GM20431 (cell line): ENCODE data around the gene ZNF180.
"Not testable (repeated sequence)": the region's sequence is repeated elsewhere in the genome, so short reads cannot be mapped to it uniquely, and the experiment has no call there.

Source experiments
- in situ Hi-C: fragments of 300-500 bp; cut with MseI, MboI; formaldehyde crosslinking; loops from one replicate; pipeline ENCODE4 v1.15.0; 2020; ENCODE audit warnings: low sequenced_read_pairs; ENCODE audit not compliant: unreplicated experiment

ZNF180 gene

DNA sequence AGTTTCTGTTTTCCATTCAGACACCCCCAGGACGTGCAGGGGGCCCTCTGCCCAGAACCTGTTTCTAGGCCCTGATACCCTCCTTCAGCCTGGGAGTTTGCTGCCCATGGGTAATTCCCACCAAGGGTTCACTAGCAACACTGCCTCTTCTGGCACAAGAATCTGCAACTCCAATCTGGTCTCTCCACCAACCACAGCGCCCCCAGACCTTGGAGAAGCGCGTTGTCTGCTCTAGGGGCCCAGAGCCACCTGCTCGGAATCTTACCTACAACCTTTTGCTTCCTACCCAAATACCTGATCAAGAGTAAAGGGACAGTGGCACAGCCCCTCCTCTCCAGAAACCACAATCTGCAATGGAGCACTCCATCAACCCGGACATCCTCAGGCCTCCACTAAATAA, 763 bp downstream of the ZNF180 start:
- in situ Hi-C loops: no loop called here

- in situ Hi-C loops: no loop called here
These were observed 1.3 kb downstream of the ZNF180 start for GRCh38 chr19:44498988-44499387.

- in situ Hi-C loops: no loop called here
These were observed 3.6 kb downstream of the ZNF180 start for GRCh38 chr19:44496711-44497110.

- in situ Hi-C loops: no loop called here
These were observed 23.5 kb downstream of the ZNF180 start for GRCh38 chr19:44476559-44477408.

GRCh38 chr19:44468730-44469129, 31.6 kb downstream of the ZNF180 start:
- in situ Hi-C loops: not testable (repeated sequence)

DNA sequence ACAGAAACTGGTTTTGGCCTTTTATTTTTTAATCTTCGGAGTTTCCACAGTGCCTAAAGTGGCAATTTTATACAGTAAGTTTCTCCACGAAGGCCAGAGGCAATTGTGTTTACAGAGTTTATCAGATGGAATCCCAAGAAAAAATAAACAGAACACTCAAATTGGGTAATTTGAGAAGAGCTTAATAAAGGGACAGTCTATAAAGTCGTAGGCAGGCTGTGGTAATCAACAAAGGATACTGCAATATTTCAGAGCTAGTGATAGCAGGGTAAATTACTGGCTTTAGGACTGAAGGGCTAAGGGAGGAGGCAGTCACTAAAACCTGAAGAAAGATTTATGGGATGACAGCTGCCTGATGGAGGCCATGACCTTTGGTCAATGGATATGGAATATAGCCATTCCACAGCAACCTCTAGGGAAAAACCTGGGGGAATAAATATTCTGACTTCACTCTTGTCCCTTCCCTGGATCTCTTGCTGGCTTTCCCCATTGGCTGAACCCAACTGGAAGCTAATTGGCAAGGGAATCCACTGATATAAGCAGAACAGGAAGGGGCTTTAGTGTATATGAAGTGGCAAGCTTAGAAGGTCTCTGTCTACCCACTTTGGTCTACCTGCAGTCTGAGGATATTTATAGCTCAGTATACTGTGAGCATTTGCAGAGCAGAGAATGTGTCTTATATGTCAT, 37.6 kb downstream of the ZNF180 start:
- in situ Hi-C loops: not testable (repeated sequence)

- in situ Hi-C loops: not testable (repeated sequence)
These were observed 44.3 kb downstream of the ZNF180 start for GRCh38 chr19:44456016-44456415.

GRCh38 chr19:44455100-44455499, 45.2 kb downstream of the ZNF180 start:
- in situ Hi-C loops: no loop called here

- in situ Hi-C loops: no loop called here
These were observed 48.0 kb downstream of the ZNF180 start for GRCh38 chr19:44452367-44452766.

- in situ Hi-C loops: no loop called here
These were observed 48.6 kb downstream of the ZNF180 start for GRCh38 chr19:44451687-44452086.

DNA sequence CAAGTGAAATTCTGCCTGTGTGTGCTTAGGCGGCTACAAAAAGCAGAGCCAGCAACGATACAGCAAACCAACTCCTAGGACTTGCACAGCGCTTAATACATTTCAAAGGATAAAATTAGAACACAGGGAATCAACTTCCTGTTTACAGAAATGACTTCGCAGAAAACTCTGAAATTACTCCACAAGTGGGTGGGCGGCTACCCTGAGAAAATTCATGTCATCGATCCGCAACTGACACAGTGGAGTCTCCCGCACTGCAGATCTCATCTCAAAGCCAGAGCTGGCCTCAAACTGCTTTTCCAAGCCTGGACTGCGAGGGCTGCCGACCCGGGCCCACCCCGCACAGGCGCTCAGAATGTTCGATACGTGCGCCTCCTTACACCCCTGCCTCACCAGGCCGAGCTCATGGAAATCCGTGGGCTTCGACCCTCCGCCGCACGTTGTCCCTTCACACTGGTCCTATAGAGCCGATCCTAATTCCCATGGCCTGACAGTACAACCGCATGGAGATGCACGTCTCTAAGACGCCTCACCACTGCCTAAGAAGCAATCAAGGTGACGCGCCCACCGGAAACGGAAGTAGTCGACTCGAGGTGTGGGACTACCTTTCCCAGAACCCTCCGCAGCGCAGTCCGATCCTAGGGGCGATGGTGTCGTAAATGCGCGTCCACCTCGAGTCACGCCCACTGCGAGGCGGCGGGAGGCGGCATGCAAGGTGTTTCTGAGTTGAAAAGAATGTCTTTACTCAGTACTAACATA, 52.2 kb downstream of the ZNF180 start, which contains the start of gene ZNF229:
Gene ZNF229, minus strand, starts transcription at position 557 of the 759 bp plus-strand sequence. CDS start 5,625 bp downstream, outside the sequence.
- in situ Hi-C loops: no loop called here

- in situ Hi-C loops: no loop called here
These were observed 61.9 kb downstream of the ZNF180 start for GRCh38 chr19:44438441-44438840.

GRCh38 chr19:44435441-44435840, 64.9 kb downstream of the ZNF180 start:
- in situ Hi-C loops: no loop called here

- in situ Hi-C loops: no loop called here
These were observed 69.4 kb downstream of the ZNF180 start for GRCh38 chr19:44430956-44431355.
